Islet of Langerhans (tissue), 1 donor: Measurements from ENCODE around the gene SSBP4.
A peak's percentile ranks its signal among the peaks of the same experiment; 100 is the strongest.

Source experiments
- FAIRE-seq: peaks from one replicate; lab custom pipeline; 2011; peaks lifted over from hg19 to GRCh38; lab: Jason Lieb, UNC

SSBP4 gene

GRCh38 chr19:18445262-18445948, 26.2 kb downstream of the SSBP4 start:
- no peak for FAIRE-seq

GRCh38 chr19:18446145-18446810, 27.1 kb downstream of the SSBP4 start:
- FAIRE-seq: no peak

GRCh38 chr19:18446811-18447359, 27.7 kb downstream of the SSBP4 start:
- FAIRE-seq: no peak

GRCh38 chr19:18449552-18449951, 30.4 kb downstream of the SSBP4 start:
- FAIRE-seq: no peak

GRCh38 chr19:18450021-18450930, 31.1 kb downstream of the SSBP4 start:
- FAIRE-seq: no peak

DNA sequence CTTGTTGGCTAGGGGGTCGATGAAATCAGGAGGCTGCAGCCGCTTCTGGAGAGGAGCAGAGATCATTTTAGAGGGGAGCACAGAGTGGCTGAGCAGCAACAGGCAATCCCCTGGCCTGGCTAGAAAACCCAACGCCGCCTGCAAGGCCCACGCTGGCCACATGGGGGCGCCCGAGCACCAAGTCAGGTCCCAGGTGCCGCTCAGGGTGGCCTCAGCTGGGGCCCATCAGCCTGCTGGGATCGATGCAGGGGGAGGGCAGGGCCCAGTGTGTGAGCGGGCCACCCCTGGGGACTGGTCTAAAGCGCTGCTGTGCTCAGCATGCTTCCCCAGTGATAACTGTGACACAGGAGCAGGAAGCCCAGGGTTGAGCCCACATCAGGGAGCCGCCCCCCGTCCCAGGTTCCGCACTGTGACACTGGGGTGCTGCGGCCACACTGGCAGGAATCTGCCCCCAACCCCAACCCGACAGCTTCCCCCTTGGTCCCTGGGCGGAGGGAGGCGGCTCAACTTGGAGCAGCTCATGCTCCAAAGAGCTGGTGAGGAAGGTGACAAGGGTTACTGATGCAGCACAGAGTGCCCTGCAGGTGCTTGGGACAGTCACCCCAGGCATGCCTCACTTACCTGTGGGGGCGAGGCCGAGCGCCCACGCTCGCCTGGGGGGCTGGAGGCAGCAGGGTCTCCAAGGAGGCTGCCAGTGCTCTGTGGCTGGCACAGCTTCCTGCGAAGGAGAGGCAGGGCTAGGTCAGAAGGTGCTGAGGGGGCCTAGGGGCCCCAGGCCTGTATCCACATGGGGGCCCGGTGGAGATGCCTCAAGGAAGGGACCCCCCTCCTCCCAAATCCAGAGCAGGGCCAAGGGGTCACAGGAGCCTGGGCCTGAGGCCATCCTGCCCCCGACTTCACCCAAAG, 32.0 kb downstream of the SSBP4 start:
- FAIRE-seq: no peak

DNA sequence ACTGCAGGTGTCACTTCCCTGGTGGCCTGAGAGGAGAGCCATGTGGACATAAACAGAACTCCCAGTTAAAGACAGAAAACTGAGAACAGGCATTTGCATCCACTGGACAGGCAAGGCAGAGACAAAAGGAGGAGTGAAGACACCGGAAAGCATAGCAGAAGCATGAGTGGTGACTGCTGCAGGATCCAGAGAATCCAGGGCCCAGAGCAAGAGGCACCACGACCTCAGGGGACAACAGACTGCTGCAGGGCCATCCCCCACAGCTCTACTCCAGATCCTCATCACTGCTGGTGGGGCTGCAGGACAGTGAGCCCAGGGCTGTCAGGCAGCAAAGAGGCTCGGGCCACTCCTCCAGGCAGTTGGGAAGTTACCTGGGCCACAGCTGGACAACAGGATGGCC, 33.2 kb downstream of the SSBP4 start:
- FAIRE-seq: no peak

DNA sequence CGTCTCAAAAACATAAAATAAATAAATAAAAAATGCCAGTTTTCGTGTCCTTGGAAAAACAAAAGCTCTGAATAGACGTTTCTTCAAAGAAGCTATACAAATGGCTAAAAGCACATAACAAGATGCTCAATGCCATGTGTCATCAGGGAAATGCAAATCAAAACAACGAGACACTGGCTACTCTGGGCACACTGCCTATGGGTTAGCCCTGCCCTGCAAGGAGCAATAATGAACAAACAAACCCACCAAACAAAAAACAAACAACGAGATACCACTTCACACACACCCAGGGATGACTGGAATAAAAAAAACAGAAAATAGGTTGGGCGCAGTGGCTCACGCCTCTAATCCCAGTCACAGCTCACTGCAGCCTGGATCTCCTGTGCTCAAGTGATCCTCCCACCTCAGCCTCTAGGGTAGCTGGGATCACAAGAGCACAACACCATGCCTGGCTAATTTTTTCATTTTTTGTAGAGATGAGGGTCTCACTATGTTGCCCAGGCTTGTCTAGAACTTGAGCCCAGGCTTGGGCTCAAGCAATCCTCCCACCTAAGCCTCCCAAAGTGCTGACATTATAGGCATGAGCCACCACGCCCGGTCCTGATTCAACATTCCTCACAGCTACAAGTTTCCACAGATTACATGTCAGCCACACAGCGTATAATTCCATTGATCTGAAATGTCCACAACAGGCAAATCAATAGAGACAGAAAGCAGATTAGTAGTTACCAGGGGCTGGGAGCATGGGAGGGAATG, 34.2 kb downstream of the SSBP4 start:
- FAIRE-seq: no peak

DNA sequence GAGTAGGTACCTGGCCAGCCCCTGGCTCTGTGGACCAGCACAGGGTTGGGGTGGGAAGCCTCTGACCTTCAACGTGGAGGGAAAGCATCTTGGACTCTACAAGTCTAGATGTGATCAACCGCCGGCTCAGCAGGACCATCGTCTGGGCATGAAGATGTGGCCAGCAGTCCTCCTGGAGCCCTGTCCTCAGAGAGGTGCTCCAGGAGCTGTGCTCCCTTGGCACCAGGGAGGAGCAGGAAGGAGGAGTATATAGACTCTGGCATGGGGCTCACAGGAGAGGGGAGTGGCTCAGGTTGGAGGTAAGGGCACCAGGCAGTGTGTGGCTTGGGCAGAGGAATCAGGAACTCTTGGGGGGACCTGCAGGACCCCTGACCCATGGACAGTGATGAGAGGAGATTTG, 37.1 kb downstream of the SSBP4 start:
- no peak for FAIRE-seq

- FAIRE-seq: no peak
Observed at GRCh38 chr19:18456974-18457373, 37.8 kb downstream of the SSBP4 start.

GRCh38 chr19:18457483-18458331, 38.5 kb downstream of the SSBP4 start:
- FAIRE-seq: no peak

- no peak for FAIRE-seq
Observed at GRCh38 chr19:18460900-18461299, 41.7 kb downstream of the SSBP4 start.

DNA sequence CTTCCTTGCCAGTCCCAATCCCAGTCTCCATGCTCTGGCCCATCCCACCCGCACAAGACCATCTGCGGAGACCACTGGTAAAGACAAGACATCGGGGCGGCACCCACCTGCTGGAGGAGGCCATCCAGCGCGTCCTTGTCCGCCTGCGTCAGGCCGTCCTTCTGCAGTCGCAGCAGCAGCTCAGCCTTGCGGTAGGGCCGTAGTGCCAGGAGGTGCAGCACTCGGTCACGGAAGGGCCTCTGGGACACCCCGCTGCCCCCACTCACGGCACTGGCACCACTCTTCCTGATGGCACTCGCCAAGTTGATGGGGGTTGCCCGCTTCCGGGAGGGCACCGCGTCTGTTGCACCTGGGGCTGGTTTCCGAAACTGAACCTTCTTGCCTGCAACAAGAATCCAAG, 42.3 kb downstream of the SSBP4 start:
- no peak for FAIRE-seq

- FAIRE-seq: peak; percentile 87
Observed at GRCh38 chr19:18464646-18465045, 45.4 kb downstream of the SSBP4 start.

- FAIRE-seq: no peak
Observed at GRCh38 chr19:18465214-18465963, 46.2 kb downstream of the SSBP4 start.

GRCh38 chr19:18465964-18466339, 46.8 kb downstream of the SSBP4 start:
- FAIRE-seq: no peak

- FAIRE-seq: no peak
Observed at GRCh38 chr19:18466354-18466753, 47.2 kb downstream of the SSBP4 start.

DNA sequence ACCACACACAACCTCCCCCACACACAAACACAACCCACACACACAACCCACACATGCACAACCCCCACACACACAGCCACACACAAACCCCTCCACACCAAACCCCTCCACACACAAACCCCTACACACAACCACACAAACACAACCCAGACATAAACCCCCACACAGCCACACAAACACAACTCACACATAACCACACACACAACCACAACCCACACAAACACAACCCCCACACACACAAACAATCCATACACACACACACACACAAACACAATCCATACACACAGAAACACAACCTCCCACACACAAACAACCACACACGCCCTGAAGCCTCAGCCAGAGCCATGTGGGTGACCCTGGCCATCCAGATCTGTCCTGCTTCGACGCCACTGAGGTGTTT, 48.8 kb downstream of the SSBP4 start:
- FAIRE-seq: no peak

GRCh38 chr19:18468517-18468916, 49.3 kb downstream of the SSBP4 start:
- FAIRE-seq: no peak
